HG03469 (cell line): ENCODE data around the gene ORM1.

ENCODE experiments used
- ATAC-seq: cut with Tn5 transposase; IDR thresholded peaks from one replicate; pipeline ENCODE4 v1.9.1; 2021; ENCODE audit warnings: mild to moderate bottlenecking, moderate library complexity, moderate number of reproducible peaks; ENCODE audit not compliant: unreplicated experiment

ORM1 gene

DNA sequence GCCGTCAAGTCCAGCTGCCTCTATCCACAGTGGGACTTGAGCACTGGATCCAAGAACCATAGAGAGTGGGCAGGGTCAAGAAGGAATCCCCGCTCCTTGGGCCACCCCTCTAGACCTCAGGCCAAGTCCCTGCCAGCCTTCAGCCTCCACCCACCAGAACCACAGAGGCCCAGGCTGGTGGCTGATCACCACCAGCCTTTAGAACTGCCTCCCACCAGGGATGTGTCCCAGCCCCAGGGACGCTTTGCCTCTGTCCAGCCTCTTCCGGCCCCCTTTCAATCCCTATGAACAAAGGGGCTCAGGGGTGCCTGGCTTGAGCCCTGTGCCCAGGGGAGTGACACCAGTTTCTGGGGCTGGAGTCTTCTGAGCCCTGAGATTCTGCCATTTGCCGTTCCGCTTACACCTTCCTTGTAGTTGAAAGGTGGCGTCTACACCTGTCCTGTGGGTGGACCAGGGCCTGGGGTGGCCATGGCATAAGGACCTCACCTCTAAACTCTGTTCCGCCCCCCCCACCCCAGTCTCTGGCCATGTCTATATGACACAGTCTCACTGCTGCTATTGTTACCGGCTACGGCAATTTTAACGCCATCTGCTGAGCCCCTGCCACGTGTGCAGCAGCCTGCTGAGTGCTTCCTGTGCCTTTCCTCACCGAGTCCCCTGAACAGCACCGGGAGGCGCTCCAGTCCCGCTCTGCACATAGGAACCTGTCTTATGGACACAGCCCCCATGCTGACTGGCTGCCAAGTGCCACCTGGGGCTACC lies 35.7 kb upstream of the ORM1 start:
- ATAC-seq = no peak

GRCh38 chr9:114287763-114288192 lies 35.1 kb upstream of the ORM1 start:
- no peak for ATAC-seq

DNA sequence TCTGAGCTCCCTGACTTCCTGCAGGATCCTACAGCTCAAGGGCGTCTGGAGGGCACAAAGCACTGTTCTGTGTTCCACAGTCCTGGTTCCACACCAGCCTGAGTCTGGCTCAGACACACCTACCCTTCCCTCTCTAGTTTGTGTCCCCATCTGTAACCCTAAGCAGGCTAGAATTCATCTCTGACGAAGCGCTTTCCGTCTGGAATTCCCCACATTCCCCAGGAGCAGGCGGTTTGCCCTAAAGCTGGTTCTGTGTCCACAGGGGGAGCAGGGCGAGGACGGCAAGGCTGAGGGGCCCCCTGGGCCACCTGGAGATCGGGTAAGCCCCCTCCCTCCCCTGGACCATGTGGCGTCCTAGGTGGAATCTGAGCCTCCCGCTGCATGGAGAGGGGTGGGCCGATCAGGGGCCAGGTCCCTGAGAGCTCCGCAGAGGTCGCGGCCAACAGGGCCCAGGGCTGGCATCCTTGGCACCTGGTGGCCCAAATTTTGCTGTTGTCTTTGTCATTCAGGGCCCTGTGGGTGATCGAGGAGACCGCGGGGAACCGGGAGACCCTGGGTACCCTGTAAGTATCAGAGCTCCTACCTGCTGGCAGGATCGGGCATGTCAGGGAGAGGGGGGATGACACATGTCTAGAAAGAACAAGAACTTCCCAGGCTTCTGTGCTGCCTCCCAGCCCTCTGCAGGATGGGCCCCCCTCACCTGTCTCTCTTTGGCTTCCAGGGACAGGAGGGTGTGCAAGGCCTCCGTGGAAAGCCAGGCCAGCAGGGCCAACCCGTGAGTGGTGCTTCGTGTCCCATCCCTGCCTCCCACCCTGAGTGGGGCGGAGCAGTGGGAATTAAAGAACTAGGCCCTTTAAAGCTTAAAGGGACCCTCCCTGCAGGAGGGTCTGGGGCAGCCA lies 34.5 kb upstream of the ORM1 start:
- no peak for ATAC-seq

- no peak for ATAC-seq
Observed at GRCh38 chr9:114289106-114289505, 33.8 kb upstream of the ORM1 start.

GRCh38 chr9:114289571-114290481 lies 33.1 kb upstream of the ORM1 start:
- ATAC-seq = no peak

- no peak for ATAC-seq
Observed at GRCh38 chr9:114290561-114290986, 32.3 kb upstream of the ORM1 start.

DNA sequence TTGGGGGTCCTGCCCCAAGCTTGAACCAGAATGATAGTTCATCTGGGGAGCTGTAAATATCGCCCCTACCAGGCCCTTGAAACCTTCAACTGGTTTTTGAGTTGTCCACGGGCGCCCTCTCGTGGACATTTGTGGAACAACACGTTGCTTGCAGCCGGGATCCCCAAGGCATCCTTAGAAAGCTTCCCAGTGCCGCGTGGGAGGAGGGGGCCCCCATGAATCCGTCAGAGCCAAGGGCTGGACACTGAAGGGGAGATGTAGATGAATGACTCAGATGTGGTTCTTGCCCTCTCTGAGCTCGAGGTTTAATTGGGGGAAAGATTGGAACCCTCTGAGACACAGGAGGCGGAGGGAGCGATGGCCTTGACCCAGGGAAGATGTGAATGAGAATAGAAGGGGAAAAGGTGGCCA lies 31.8 kb upstream of the ORM1 start:
- no peak for ATAC-seq

DNA sequence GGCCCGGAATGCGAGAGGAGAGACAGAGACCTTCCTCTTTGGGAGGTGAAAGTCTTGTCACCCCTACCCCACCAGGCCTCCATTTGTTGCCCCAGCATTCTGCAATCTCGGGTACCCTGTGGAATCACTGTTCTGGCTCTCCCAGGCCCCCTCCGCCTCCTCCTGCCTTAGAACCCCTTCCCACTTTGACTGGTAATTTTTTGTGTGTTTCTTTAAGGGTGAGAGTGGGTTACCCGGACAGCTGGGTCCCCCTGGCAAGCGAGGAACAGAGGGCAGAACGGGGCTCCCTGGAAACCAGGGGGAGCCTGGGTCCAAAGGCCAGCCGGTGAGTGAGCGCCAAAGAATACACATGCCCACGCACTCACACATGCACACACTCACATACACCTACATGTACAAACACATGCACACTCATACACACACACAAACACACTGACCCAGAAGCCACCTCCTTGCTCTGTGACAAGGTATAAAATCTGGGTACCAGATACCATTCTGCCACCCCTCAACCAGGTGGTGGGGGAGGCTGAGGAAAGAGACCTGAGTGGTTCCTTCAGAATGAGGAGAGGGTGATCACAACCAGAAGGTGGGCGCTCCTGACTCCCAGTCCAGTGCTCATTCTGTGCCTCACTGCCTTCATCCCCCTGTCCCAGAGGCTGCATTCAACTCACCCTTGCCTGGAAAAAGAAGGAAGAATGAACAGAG lies 30.9 kb upstream of the ORM1 start:
- ATAC-seq = no peak

GRCh38 chr9:114294664-114295063 lies 28.2 kb upstream of the ORM1 start:
- no peak for ATAC-seq

DNA sequence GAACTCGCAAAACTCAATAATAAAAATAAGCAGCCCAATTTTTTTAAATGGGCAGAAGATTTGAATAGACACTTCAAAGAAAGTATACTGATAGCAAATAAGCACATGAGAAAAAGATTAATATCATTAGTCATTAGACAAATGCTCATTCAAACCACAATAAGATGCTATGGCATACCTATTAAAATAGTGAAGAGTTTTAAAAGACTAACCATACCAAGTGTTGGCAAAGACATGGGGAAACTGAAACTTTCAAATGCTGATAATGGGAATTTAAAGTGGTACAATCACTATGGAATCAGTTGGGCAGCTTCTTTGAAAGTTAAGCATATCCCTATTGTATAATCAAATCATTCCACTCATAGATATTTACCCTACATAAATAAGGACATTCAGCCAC lies 26.6 kb upstream of the ORM1 start:
- no peak for ATAC-seq

DNA sequence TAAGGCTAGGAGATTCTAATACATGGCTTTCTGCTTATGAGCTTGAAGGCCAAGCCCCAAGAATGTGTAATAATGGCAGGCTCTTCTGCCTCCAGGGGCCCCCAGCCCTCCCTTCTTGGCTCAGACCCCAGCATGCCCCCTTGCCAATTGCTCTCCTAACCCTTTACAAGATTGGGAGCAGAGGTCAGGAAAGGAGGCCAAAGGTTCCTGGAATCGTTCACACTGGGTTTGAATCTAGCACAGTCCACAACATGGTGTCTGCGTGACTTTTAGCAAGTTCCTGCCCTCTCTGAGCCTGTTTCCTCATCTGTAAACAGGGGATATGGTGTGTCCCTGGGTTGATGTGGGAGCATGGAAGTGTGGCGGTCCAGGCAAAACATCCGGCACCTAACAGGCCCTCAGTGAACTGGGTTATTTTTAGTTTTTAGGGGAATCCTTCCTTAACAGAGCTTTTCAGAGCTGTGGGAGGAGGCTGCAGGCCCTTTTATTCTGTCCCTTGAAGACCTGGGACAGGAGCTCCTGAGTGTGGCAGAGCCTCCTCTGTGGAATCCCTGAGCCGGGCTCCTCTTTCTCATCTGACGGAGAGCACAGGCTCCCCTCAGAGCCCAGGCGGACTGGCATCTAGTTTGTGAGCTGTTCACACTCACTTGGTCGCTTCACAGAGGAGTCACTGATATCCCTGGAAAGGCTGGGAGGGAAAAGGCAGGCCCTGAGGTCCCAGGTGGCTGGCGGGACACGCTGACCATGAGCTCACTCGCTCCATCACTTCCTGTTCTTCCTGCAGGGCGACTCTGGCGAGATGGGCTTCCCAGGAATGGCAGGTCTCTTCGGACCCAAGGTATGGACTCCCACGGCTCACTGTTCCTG lies 23.4 kb upstream of the ORM1 start:
- ATAC-seq = no peak

GRCh38 chr9:114300153-114300845 lies 22.6 kb upstream of the ORM1 start:
- ATAC-seq = no peak

DNA sequence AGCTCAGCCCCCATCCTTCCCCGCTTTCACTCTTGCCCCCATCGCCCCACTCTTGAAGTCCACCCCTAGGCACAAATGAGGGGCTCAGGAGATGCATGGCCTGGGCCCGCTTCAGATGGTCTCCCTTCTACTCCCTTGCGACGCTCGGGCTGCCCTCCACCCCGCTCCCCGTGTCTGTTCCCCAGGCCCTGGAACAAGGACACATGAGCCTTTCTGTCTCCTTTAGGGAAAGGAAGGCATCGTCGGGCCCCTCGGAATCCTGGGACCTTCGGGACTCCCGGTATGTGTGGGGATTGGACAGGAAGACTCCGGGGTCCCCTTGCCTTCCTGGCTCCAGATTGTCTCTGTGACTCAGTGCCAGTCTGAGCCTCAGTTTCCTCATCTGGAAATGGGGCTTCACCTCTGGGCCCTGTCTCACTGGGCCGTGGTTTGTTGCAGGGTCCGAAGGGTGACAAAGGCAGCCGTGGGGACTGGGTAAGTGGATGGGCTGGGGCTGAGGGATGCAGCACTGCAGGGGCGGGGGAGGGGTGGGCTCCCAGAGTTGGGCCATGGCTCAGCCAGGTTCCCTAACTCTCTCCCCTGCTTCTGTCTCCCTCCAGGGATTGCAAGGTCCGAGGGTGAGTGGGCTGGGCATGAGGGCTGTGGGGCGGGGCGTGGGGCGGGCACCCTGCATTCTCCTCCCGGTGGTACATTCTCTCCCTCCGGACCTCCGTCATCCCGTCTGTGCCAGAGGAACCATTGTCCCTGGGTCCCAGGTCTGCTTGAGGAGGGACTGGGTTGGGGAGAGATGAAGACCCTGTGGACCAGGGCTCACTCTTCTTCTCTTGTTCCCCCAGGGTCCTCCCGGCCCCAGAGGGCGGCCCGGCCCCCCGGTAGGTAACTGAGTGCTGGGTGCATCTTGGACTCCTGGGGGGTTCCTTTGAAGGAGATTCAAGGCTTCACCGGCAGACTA lies 21.8 kb upstream of the ORM1 start:
- ATAC-seq = no peak

- ATAC-seq = no peak
Observed at GRCh38 chr9:114301798-114302565, 20.9 kb upstream of the ORM1 start.

GRCh38 chr9:114302727-114303126 lies 20.2 kb upstream of the ORM1 start:
- ATAC-seq = no peak

DNA sequence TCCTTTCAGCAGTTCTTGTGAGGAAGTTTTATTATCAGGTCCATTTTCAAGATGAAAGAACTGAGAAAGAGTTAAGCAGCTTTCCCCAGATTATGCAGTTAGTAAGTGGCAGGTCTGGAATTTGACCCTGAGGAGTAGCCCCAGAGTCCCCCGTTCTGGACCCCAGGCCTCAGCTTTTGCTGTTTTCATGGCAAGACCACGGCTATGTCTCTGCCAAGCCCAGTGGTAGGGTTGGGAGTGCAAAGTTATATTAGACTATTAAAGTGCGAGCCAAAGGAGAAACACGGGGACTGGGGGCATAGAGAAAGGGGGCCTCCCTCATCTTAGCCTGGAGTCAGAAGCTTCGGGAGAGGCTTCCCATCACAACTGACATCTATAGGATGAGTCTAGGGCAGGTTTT lies 19.3 kb upstream of the ORM1 start:
- no peak for ATAC-seq

DNA sequence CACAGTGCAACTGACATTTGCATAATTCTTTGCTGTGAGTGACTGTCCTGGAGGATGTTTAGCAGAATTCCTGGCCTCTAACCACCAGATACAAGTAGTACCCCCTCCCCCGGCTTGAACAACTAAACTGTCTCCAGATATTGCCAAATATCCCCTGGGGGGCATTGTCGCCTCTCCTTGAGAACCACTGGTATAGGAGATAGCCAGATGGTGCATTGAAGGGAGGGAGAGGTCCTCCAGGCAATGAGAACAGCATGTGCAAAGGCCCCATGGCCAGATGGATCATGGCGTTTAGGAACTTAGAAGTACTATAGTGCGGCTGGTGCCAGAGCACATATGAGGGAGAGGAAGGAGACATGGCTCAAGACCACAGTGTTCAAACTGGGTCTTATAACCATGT lies 18.9 kb upstream of the ORM1 start:
- no peak for ATAC-seq
